ENCODE measurements around the gene APOM.

APOM gene

DNA sequence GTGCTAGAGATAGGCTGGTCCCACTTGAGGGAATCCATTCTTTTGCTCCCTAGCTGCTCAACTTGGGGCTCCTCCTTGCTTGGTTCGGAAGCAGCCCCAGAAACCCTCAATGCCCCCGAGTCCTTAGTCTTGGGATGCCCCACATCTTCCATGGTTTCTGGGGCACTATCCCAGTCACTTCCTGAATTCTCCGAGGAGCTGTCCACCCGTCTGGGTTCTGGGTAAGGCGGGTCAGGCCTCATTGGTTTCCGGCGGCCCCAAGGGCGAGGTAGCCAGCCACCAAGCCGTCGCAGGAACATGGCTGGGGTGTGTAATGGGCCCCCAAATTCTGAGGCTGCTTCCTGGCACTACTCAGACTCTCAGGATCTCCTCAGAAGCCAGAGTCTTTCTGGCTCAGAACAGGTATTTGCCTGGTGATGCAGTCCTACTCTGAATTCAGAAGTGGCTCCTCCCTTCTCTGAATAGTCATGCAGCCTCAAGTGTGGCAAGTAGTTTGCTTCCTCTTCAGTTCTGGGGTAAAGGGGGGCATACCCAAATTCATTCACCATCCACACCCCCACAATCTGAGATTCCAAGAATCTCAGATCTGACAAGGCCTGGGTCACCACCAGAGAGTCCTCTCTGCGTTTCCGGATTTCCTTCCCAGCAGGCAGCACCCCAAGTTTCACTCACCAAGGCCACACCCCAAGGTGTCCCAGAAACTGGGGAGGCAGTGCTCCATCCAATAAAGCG is 4.1 kb downstream of the APOM start:
- H2AFZ ChIP-seq (ENCODE audit: low read length, unreplicated experiment) = peak overlapping the region; percentile 35
- H3K4me3 ChIP-seq (ENCODE audit: low read depth, low read length) = peak overlapping the region; percentile 91
- 0 out of 2 replicates have a peak, but pooled peaks cover 4% of the 10 kb centered on the region for H3K36me3 ChIP-seq (ENCODE audit: insufficient read depth, low read length)
- peaks cover 64% of the 10 kb centered on the region for H3K79me2 ChIP-seq (ENCODE audit: control insufficient read depth, insufficient read depth, low read length, unreplicated experiment)
- H3K4me1 ChIP-seq (ENCODE audit: control insufficient read depth, insufficient read depth, low read length, unreplicated experiment) = peaks cover 14% of the 10 kb centered on the region
- no peaks in the 10 kb centered on the region for H3K27me3 ChIP-seq (ENCODE audit: insufficient read depth, low read length)
- peak overlapping the region; percentile 52 for H3K27ac ChIP-seq (ENCODE audit: low read depth, low read length)

DNA sequence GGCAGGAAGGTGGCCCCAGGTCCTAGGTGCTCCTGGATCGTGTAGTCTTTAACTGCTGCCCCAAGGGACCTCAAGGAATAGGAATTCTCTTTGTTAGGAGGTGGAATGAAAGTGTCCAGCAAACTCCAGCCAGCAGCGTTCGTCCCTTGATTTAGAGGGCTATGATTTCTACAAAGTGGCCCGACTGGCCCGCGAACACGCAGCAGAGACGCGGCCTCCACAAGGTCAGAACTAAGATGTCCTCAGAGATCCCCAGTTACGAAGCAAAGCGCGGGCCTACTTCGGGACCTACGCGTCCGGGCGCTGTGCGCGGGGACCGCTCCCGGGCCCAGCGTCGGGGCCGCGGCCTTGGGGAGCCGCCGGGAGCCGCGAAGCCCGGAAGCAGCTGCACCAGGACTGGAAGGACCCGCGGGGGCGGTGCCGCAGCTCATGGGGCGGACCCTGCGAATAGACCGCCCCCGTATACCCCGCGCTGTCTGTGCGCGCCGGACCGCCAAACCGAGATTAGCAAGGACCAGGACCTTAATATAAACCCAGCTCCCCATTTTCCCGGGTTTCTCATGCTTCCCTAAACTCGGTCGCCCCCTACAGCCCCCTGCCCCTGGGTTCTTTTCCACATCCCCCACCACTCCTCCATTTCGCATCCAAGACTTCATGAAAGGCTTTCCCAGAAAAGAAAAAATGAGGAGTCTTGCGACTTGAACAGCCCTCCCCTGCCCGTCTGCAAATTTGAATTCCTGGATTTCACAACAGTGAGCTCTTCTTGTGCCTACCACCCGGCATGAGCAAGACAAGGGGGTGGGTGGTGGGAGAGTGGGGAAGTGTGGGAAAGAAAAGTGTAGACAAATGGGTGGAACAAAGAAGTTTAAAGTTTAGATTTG is 4.9 kb downstream of the APOM start, which contains the start of gene C6orf47:
Gene C6orf47, minus strand, starts transcription at position 398 of the 881 bp plus-strand sequence. CDS start 831 bp downstream, outside the sequence.
- Histone ChIP-seq H3K79me2 (ENCODE audit: control insufficient read depth, insufficient read depth, low read length, unreplicated experiment) (peaks cover 64% of the 10 kb centered on the region), H3K4me3 (ENCODE audit: low read depth, low read length) (peak within 1 kb of the TSS; percentile 91), H2AFZ (ENCODE audit: low read length, unreplicated experiment) (peak within 1 kb of the TSS; percentile 35)

DNA sequence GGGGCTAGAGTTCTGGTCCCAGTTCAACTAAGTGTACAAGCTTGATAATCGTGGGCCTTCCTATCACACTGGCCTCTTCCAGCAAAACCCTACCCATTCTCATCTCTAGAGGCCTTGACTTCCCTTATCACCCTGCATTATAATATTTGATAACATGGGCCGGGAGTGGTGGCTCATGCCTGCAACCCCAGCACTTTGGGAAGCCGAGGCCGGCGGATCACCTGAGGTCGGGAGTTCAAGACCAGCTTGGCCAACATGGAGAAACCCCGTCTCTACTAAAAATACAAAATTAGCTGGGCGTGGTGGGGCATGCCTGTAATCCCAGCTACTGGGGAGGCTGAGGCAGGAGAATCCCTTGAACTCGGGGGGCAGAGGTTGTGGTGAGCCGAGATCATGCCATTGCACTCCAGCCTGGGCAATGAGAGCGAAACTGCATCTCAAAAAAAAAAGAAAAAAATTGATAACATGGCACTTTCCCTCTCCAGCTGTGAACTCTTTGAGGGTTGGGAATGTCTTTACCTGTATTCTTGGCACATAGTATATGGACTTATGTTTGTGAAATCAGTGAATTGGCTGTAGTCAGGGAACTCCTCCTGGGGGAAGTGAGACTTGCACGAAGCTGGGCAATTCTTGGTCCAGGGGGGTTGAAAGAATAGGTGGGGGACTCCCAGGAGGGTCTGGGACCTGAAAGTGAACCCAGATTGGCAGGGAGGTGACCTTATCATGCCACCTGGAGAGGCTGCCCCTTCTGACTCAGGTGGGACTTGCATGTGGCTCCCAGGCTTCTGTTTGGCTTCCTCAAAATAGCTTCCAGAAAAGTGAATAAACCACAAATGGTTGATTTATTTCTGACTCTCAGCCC is 5.8 kb downstream of the APOM start:
- peaks cover 64% of the 10 kb centered on the region for H3K79me2 ChIP-seq (ENCODE audit: control insufficient read depth, insufficient read depth, low read length, unreplicated experiment)
- H3K27me3 ChIP-seq (ENCODE audit: insufficient read depth, low read length) = no peaks in the 10 kb centered on the region
- H3K4me1 ChIP-seq (ENCODE audit: control insufficient read depth, insufficient read depth, low read length, unreplicated experiment) = peaks cover 14% of the 10 kb centered on the region
- 0 out of 2 replicates have a peak, but pooled peaks cover 4% of the 10 kb centered on the region for H3K36me3 ChIP-seq (ENCODE audit: insufficient read depth, low read length)
- H3K27ac ChIP-seq (ENCODE audit: low read depth, low read length) = peak overlapping the region; percentile 52
- H2AFZ ChIP-seq (ENCODE audit: low read length, unreplicated experiment) = no peak overlapping the region
- H3K4me3 ChIP-seq (ENCODE audit: low read depth, low read length) = peak overlapping the region; percentile 91; the same call in 1 of the 2 replicates

More for the DNA sequence above, 4.9 kb downstream of the APOM start, which contains the start of gene C6orf47:
- Histone ChIP-seq H3K27ac (ENCODE audit: low read depth, low read length) (peak within 1 kb of the TSS; percentile 52), H3K4me1 (ENCODE audit: control insufficient read depth, insufficient read depth, low read length, unreplicated experiment) (peaks cover 14% of the 10 kb centered on the region), H3K27me3 (ENCODE audit: insufficient read depth, low read length) (no peaks in the 10 kb centered on the region), H3K36me3 (ENCODE audit: insufficient read depth, low read length) (0 out of 2 replicates have a peak, but pooled peaks cover 4% of the 10 kb centered on the region)

DNA sequence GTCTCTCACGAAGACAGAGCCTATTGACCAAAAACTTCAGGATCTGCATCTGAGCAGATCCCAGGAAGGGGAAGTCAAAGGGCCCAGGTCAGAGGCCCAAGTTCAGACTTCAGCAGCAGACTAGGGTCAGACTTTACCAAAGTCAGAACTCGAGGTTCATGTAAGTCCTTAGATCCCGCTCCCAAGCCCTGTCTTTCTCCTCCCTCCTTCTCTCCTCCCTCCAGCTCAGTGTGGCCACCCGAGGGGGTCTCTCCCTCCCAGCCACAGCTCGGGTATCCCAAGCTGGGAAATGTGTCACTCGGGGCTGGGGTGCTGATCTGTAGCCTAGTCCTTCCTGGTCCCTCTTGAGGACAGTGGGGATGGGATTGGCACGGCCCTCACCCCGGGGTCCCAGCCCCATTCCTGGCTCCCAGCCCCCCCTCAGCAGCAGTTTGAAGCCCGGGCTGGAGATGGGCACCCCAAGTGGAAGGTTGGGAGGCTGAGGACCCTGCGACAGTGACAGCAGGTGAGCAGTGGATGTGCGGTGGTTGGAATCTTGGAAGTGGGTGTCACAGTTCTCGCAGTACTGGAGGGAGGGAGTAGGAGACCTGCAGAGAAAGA is 6.5 kb downstream of the APOM start:
- peaks cover 70% of the 10 kb centered on the region for H3K79me2 ChIP-seq (ENCODE audit: control insufficient read depth, insufficient read depth, low read length, unreplicated experiment)
- H3K27me3 ChIP-seq (ENCODE audit: insufficient read depth, low read length) = no peaks in the 10 kb centered on the region
- H3K4me3 ChIP-seq (ENCODE audit: low read depth, low read length) = no peak overlapping the region
- H3K4me1 ChIP-seq (ENCODE audit: control insufficient read depth, insufficient read depth, low read length, unreplicated experiment) = peaks cover 20% of the 10 kb centered on the region
- H3K36me3 ChIP-seq (ENCODE audit: insufficient read depth, low read length) = peaks cover 4% of the 10 kb centered on the region; the same call in 1 of the 2 replicates
- H2AFZ ChIP-seq (ENCODE audit: low read length, unreplicated experiment) = no peak overlapping the region
- H3K27ac ChIP-seq (ENCODE audit: low read depth, low read length) = no peak overlapping the region

DNA sequence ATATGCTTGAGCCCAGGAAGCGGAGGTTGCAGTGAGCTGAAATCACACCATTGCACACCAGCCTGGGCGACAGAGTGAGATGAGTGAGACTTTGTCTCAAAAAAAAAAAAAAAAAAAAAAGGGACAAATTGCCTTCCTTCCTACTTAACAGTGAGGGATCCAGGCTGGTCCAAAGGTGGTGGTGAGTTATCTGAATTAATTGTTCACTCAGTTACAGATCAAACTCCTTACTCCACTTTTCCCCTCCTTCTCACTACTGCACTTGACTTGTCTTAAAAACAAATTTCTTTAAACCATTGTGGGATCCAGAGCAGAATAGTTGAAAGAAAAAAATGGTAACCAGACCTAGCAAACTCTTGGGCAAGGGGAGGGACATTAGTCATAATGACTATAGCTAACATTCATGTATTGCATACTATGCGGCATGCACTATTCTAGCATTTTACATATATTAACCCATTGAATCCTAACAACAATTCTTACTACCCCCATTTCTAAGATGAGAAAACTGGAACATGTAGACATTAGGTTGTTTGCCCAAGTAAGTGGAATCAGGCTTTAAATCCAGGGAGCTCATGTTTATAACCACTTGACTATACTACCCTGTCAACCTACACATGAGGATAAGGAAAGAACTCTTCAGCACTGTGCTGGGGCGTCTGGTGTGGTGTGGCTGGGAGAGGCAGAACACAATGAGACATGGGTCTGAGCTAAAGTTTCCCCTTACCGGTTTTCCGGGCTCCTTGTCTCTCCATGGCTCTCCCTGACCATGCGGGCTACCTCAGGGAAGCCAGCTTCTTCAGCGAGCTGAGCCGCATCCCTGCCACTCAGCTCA is 7.6 kb downstream of the APOM start:
- peaks cover 16% of the 10 kb centered on the region for H3K36me3 ChIP-seq (ENCODE audit: insufficient read depth, low read length)
- peaks cover 74% of the 10 kb centered on the region for H3K79me2 ChIP-seq (ENCODE audit: control insufficient read depth, insufficient read depth, low read length, unreplicated experiment)
- no peaks in the 10 kb centered on the region for H3K27me3 ChIP-seq (ENCODE audit: insufficient read depth, low read length)
- H2AFZ ChIP-seq (ENCODE audit: low read length, unreplicated experiment) = no peak overlapping the region
- peaks cover 22% of the 10 kb centered on the region for H3K4me1 ChIP-seq (ENCODE audit: control insufficient read depth, insufficient read depth, low read length, unreplicated experiment)
- peak overlapping the region; percentile 96 for H3K27ac ChIP-seq (ENCODE audit: low read depth, low read length)
- H3K4me3 ChIP-seq (ENCODE audit: low read depth, low read length) = peak overlapping the region; percentile 97

DNA sequence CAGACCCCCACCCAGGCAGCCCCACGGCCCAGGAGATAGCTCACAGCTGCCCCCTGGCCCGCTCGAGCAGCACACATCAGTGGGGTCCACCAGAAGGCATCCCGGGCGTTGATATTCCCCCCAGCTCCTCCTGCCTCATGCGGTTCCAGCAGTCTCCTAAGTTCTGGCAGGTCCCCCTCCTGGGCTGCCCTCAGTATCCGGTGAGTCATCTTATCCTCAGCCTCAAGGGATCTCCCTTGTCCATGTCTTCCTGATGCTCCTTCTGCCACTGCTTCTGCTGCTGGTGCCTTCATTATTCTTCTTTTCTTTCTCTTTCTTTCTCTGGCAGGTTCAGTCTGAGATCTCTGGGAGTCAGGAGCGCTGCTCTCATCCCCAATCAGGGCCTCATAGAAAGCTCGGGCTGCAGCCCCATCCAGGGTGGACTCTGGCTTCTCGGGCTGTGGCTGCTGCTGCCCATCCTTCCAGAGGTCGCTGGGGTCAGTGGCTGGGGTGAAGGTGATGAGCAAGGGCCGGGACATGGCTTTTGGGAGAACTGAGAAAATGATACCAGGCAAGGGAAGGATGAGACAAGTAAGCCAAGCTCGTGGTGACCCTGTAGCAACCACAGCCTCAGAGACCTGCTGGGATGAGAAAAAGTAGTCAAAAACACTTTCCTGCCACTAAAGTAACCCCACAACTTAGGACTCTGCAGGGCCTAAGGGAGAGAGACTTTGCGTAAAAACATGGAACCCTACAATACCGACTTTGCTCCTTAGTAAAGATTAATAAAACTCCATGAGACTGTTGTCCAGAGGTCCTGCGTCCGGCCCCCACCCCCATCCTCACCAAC is 8.5 kb downstream of the APOM start:
- Histone ChIP-seq H3K4me3 (ENCODE audit: low read depth, low read length) (peak overlapping the region; percentile 97), H3K79me2 (ENCODE audit: control insufficient read depth, insufficient read depth, low read length, unreplicated experiment) (peaks cover 74% of the 10 kb centered on the region), H3K27ac (ENCODE audit: low read depth, low read length) (peak overlapping the region; percentile 96), H3K27me3 (ENCODE audit: insufficient read depth, low read length) (no peaks in the 10 kb centered on the region), H3K36me3 (ENCODE audit: insufficient read depth, low read length) (peaks cover 23% of the 10 kb centered on the region), H2AFZ (ENCODE audit: low read length, unreplicated experiment) (peak overlapping the region; percentile 59), H3K4me1 (ENCODE audit: control insufficient read depth, insufficient read depth, low read length, unreplicated experiment) (peaks cover 18% of the 10 kb centered on the region)

DNA sequence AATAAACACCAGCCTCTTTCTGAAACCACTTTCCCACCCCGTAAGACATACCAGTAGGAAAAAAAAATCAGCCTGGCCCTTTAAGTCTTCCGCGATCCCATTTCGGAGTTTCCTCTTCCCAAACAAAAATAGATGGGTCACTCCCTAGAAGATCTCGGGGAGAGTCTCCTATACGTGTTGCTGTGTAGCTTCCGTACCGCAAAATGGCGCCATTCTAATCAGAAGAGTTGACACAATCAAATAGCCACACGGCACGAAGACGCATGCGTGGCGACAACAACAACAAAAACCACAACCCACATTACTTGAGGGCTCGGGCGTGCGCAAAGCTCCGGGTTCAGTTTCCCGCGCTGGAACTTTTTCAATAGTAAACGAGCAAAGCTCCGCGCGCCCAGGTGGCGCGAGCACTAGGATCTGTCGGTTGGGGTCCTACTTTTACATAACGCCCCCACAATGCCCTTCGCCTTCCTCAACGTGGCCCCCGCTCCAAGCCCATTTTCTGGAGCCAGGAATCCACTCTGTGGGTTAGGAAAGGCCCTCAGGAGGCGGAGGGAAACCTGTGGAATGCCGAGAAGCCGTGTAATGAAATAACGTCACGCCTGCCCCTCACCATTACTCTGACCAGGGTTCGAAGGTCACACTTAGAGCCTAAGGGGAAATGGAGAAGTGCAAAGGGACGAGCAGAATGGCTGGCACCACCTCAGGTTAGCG is 9.3 kb downstream of the APOM start, which contains the start of gene GPANK1:
Gene GPANK1, minus strand, starts transcription at position 208 of the 711 bp plus-strand sequence. CDS start 519 bp downstream, outside the sequence.
- H3K79me2 ChIP-seq (ENCODE audit: control insufficient read depth, insufficient read depth, low read length, unreplicated experiment) = peaks cover 70% of the 10 kb centered on the region
- H3K27me3 ChIP-seq (ENCODE audit: insufficient read depth, low read length) = no peaks in the 10 kb centered on the region
- H3K27ac ChIP-seq (ENCODE audit: low read depth, low read length) = peak within 1 kb of the TSS; percentile 96
- H2AFZ ChIP-seq (ENCODE audit: low read length, unreplicated experiment) = peak within 1 kb of the TSS; percentile 82
- H3K4me1 ChIP-seq (ENCODE audit: control insufficient read depth, insufficient read depth, low read length, unreplicated experiment) = peaks cover 14% of the 10 kb centered on the region
- peak within 1 kb of the TSS; percentile 97 for H3K4me3 ChIP-seq (ENCODE audit: low read depth, low read length)
- H3K36me3 ChIP-seq (ENCODE audit: insufficient read depth, low read length) = peaks cover 26% of the 10 kb centered on the region

DNA sequence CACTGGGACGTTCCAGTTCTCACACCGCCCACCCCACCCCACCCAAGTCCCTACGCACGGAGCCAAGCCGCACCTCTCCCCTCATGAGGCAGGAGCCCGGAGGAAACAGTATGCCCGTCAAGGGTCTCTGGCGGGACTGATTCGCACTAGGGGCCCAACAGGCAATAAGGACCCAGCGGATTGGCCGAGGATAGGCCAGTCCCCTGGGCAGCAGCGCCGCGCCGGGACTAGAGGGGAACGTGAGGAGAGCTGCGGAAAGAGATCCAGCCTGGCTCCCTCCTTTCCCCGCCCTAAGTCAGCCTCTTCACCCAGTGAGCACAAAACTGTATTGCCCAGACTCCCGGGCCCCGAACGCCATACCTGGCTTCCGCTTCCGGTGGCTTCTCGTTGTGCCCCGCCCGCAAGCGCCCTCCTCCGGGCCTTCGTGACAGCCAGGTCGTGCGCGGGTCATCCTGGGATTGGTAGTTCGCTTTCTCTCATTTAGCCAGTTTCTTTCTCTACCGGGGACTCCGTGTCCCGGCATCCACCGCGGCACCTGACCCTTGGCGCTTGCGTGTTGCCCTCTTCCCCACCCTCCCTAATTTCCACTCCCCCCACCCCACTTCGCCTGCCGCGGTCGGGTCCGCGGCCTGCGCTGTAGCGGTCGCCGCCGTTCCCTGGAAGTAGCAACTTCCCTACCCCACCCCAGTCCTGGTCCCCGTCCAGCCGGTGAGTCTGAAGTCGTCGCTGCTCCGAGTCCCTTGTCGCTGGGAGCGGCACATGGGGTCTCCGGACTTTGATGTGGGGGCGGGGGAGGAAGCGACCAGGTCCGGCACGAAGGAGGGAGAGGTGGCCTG is 10.0 kb downstream of the APOM start, which contains the start of gene CSNK2B:
Gene CSNK2B, plus strand, starts transcription at position 580 of the 836 bp plus-strand sequence. CDS start 752 bp downstream, outside the sequence.
- Histone ChIP-seq H3K79me2 (ENCODE audit: control insufficient read depth, insufficient read depth, low read length, unreplicated experiment) (peaks cover 66% of the 10 kb centered on the region), H3K4me3 (ENCODE audit: low read depth, low read length) (peak within 1 kb of the TSS; percentile 97), H3K4me1 (ENCODE audit: control insufficient read depth, insufficient read depth, low read length, unreplicated experiment) (peaks cover 14% of the 10 kb centered on the region), H3K27ac (ENCODE audit: low read depth, low read length) (peak within 1 kb of the TSS; percentile 96), H3K36me3 (ENCODE audit: insufficient read depth, low read length) (peaks cover 32% of the 10 kb centered on the region), H2AFZ (ENCODE audit: low read length, unreplicated experiment) (peak within 1 kb of the TSS; percentile 82), H3K27me3 (ENCODE audit: insufficient read depth, low read length) (no peaks in the 10 kb centered on the region)

Measured in ACC112 (cell line).